Fibroblast of pulmonary artery (primary cell): Measurements from ENCODE around the gene SOX1.

Experiments
- DNase-seq: peaks from one replicate; pipeline ENCODE4 v3.0.0-alpha.2; 2010; ENCODE audit warnings: low read depth
- H3K4me3 ChIP-seq: replicated peaks from 2 replicates; pipeline ENCODE4 v1.5.1; 2011; ENCODE audit warnings: low read depth, mild to moderate bottlenecking, control low read depth, low read length, moderate library complexity
- TF ChIP-seq, protein P1 (sequence below): IDR thresholded peaks from 2 replicates; pipeline ENCODE4 v1.5.1; 2011; ENCODE audit warnings: mild to moderate bottlenecking, control low read depth, low read length, inconsistent platforms; ENCODE audit errors: missing control alignments

The SOX1 gene

DNA sequence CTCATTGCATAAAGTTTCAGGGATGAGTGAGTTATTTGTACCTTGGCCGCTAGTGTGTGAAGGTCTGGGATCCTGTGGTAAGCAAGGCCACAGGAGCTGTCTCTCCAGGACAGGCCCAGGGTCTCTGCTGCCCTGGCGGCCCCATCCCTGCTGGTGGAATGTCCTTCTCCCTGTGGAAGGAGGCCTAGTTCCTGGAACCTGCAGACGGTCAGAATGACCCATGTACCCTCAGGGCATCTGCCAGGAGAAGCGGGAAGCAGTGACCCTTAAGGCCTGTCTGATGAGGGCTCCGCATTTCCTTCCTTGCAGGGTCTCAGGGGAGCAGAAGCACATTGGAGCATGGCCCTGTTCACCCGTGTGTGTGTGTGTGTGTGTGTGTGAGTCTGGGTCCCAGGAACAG lies 32.1 kb upstream of the SOX1 start:
- TF ChIP-seq, protein P1, sequence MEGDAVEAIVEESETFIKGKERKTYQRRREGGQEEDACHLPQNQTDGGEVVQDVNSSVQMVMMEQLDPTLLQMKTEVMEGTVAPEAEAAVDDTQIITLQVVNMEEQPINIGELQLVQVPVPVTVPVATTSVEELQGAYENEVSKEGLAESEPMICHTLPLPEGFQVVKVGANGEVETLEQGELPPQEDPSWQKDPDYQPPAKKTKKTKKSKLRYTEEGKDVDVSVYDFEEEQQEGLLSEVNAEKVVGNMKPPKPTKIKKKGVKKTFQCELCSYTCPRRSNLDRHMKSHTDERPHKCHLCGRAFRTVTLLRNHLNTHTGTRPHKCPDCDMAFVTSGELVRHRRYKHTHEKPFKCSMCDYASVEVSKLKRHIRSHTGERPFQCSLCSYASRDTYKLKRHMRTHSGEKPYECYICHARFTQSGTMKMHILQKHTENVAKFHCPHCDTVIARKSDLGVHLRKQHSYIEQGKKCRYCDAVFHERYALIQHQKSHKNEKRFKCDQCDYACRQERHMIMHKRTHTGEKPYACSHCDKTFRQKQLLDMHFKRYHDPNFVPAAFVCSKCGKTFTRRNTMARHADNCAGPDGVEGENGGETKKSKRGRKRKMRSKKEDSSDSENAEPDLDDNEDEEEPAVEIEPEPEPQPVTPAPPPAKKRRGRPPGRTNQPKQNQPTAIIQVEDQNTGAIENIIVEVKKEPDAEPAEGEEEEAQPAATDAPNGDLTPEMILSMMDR: no peak
- no peak for DNase-seq
- no peak overlapping the region for H3K4me3 ChIP-seq

DNA sequence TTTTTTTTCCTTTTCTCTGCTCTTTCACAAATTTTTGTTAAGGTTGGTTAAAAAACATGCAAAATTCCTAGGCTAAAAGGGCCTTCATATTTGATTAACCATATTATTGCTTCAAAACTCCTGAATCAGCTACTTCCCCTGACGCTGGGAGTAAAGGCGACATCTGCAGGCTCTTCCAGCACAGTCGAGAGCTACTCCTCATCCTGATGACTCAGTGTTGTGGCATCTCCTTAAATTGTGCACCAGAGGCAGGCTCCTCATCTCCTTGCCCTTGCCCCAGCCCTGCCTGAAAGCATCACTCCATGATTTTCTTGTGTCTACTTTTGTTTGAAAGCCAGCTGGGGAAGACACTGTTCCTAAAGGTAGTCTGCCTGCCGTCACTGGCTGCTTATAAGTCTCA lies 24.5 kb upstream of the SOX1 start:
- no peak overlapping the region for H3K4me3 ChIP-seq
- TF ChIP-seq, protein P1: no peak
- DNase-seq: no peak

- H3K4me3 ChIP-seq: no peak overlapping the region
- DNase-seq: no peak
- TF ChIP-seq, protein P1: no peak
Measured at GRCh38 chr13:112052213-112052612, 14.7 kb upstream of the SOX1 start.

DNA sequence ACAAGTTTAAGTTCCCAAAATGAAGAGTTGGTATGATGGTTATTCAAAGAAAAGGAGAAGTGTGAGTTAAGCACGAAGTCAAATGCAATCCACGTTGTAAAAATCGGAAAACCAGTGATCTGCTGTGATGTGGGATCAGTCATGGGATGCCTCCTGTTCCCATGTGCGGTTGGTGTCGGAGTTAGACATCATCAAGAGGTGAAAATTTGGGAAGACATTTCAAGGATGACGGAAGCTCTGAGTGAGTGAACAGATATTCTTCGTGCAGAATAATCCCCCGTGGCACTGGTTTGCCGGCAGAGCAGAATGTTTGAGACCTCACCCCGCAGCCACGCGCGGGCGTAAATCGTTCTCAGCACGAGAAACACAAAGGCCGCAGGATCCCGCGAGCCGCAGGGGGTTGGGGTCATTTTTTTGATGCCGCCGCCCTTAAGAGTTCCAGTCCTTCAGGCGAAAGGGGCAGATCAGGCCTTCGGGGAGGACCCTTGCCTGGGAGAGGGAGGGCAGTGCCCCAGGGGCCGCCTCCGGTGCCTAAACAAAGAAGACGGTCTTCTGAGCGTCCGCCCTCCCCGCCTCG lies 13.7 kb upstream of the SOX1 start:
- H3K4me3 ChIP-seq: no peak overlapping the region
- DNase-seq: no peak
- TF ChIP-seq, protein P1: no peak

- no peak for DNase-seq
- TF ChIP-seq, protein P1: no peak
- no peak overlapping the region for H3K4me3 ChIP-seq
Measured at GRCh38 chr13:112053744-112054615, 13.0 kb upstream of the SOX1 start.

GRCh38 chr13:112054616-112055015 lies 12.3 kb upstream of the SOX1 start:
- DNase-seq: no peak
- H3K4me3 ChIP-seq: no peak overlapping the region
- TF ChIP-seq, protein P1: no peak
